Measurements from ENCODE around the gene MYOM3. TPM values are rescaled to one million over a fixed set of nuclear protein-coding genes. Genes with fewer than 3 reads are reported as not detected.
"Not testable (repeated sequence)": the region's sequence is repeated elsewhere in the genome, so short reads cannot be mapped to it uniquely, and the experiment has no call there.

Gene MYOM3
- total and polyA plus RNA-seq, 2 experiments from 2014 or later = 2.0 to 2.4 TPM

DNA sequence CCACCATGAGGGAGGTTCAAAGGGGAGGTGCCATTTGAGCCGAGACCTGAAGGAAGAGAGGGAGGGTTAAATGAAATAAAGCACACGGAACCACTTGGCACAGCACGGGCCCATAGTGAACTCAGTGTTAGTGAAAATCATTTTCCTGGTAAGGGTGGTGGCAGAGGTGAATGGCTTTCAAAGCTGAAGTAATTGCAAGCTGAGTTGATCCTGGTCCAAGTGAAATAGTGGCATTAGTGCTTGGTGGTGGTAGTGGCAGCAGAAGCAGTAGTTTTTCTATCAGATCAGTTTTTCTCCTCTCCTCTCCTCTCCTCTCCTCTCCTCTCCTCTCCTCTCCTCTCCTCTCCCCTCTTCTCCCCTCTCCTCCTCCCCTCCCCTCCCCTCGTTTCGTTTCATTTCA is 101.3 kb downstream of the MYOM3 start:
- Histone ChIP-seq H3K9me2 (replicated peaks; ENCODE audit: insufficient read depth) (no peaks in the 10 kb centered on the region), H3K4me3 (no peak overlapping the region), H4K20me1 (ENCODE audit: insufficient read depth, poor library complexity, severe bottlenecking) (no peaks in the 10 kb centered on the region), H3K9me3 (ENCODE audit: low read depth) (no peaks in the 10 kb centered on the region), H3K27ac (no peak overlapping the region), H3K79me2 (no peaks in the 10 kb centered on the region), H3K27me3 (no peaks in the 10 kb centered on the region), H3K4me2 (no peak overlapping the region), H2AFZ (no peak overlapping the region), H3K4me1 (ENCODE audit: insufficient read depth) (peaks cover 29% of the 10 kb centered on the region), H3K36me3 (replicated peaks; ENCODE audit: insufficient read depth, low read depth) (no peaks in the 10 kb centered on the region)
- no peak for TF ChIP-seq EZH2 (IDR thresholded peaks at IDR 0.05; ENCODE audit: borderline replicate concordance)
- no peak for TF ChIP-seq CTCF (IDR thresholded peaks at IDR 0.05; ENCODE audit: poor library complexity)
- no peak for TF ChIP-seq EZH2phosphoT487 (IDR thresholded peaks at IDR 0.05; ENCODE audit: low read depth, severe bottlenecking, unreplicated experiment)
- 94% methylated on average over 3 of the region's 5 CpGs for WGBS (ENCODE audit: low lambda C conversion rate, missing lambda C conversion rate)
- no peak for DNase-seq (ENCODE audit: low spot score)

DNA sequence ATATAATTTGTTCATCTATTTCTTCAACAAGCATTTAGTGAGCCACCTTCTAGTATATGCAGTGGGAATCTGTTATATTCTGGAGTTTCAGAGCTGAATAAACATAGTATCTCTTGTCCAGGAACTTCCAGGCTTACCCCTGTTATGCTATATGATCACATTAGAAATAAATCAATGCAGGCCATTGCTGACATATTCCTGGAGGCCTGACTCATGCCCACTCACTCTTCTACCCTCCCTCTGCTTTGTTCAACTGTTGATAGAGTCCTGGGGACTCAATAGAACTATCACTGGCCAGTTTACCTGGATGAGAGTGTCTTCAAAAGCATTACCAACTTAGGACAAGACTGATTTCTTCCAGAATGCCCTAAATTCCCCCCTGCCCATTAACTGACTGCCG is 102.5 kb downstream of the MYOM3 start:
- Histone ChIP-seq H3K9me3 (ENCODE audit: low read depth) (no peaks in the 10 kb centered on the region), H3K79me2 (no peaks in the 10 kb centered on the region), H3K4me2 (no peak overlapping the region), H4K20me1 (ENCODE audit: insufficient read depth, poor library complexity, severe bottlenecking) (no peaks in the 10 kb centered on the region), H3K36me3 (replicated peaks; ENCODE audit: insufficient read depth, low read depth) (no peaks in the 10 kb centered on the region), H3K4me3 (no peak overlapping the region), H3K4me1 (ENCODE audit: insufficient read depth) (peaks cover 19% of the 10 kb centered on the region), H3K27me3 (no peaks in the 10 kb centered on the region), H3K9me2 (replicated peaks; ENCODE audit: insufficient read depth) (no peaks in the 10 kb centered on the region), H3K27ac (peak overlapping the region; percentile 48), H2AFZ (no peak overlapping the region)
- DNase-seq (ENCODE audit: low spot score) = peak; percentile 46
- TF ChIP-seq CTCF (IDR thresholded peaks at IDR 0.05; ENCODE audit: poor library complexity) (no peak), EZH2phosphoT487 (IDR thresholded peaks at IDR 0.05; ENCODE audit: low read depth, severe bottlenecking, unreplicated experiment) (no peak)
- WGBS (ENCODE audit: low lambda C conversion rate, missing lambda C conversion rate) = 40% methylated on average over 1 of the region's 1 CpG

DNA sequence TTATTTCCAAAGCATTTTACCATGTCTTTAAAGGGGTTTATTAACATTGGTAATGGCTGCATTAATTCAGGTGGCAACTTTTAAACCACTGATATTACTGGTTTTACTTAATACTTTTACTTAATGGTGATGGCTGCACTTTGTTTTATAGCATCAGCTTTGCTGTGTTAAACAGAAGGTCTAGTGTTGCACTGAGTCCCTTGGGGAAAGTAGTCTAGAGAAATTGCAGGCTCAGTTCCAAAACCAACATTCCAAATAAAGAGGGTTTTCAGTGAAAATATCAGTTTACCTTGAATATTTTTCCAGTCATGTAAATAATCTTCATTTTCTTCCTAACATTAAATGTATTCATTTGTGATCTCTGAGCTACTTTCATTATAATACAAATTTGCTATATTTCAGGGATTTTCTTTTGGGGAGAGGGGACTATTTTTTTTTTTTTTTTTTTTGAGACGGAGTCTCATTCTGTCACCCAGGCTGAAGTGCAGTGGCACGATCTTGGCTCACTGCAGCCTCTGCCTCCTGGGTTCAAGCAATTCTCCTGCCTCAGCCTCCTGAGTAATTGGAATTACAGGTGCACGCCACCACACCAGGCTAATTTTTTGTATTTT is 103.3 kb downstream of the MYOM3 start:
- 70% methylated on average over 2 of the region's 3 CpGs for WGBS (ENCODE audit: low lambda C conversion rate, missing lambda C conversion rate)
- H3K4me2 ChIP-seq; H3K79me2 ChIP-seq; DNase-seq (ENCODE audit: low spot score); H3K9me3 ChIP-seq (ENCODE audit: low read depth); H3K4me3 ChIP-seq; H2AFZ ChIP-seq; H3K9me2 ChIP-seq (replicated peaks; ENCODE audit: insufficient read depth); H3K27me3 ChIP-seq; H3K27ac ChIP-seq; H3K36me3 ChIP-seq (replicated peaks; ENCODE audit: insufficient read depth, low read depth); H4K20me1 ChIP-seq (ENCODE audit: insufficient read depth, poor library complexity, severe bottlenecking): not testable (repeated sequence)
- H3K4me1 ChIP-seq (ENCODE audit: insufficient read depth) = peaks cover 19% of the 10 kb centered on the region

GRCh38 chr1:24007079-24007478 is 104.9 kb downstream of the MYOM3 start:
- no peaks in the 10 kb centered on the region for H3K36me3 ChIP-seq (replicated peaks; ENCODE audit: insufficient read depth, low read depth)
- H3K79me2 ChIP-seq = no peaks in the 10 kb centered on the region
- no peak overlapping the region for H3K4me3 ChIP-seq
- H3K9me2 ChIP-seq (replicated peaks; ENCODE audit: insufficient read depth) = no peaks in the 10 kb centered on the region
- H3K27me3 ChIP-seq = no peaks in the 10 kb centered on the region
- no peak for TF ChIP-seq CTCF (IDR thresholded peaks at IDR 0.05; ENCODE audit: poor library complexity)
- no peak for TF ChIP-seq EZH2 (IDR thresholded peaks at IDR 0.05; ENCODE audit: borderline replicate concordance)
- TF ChIP-seq EZH2phosphoT487 (IDR thresholded peaks at IDR 0.05; ENCODE audit: low read depth, severe bottlenecking, unreplicated experiment) = no peak
- peaks cover 27% of the 10 kb centered on the region for H3K4me1 ChIP-seq (ENCODE audit: insufficient read depth)
- no peaks in the 10 kb centered on the region for H4K20me1 ChIP-seq (ENCODE audit: insufficient read depth, poor library complexity, severe bottlenecking)
- no peak for DNase-seq (ENCODE audit: low spot score)
- no peaks in the 10 kb centered on the region for H3K9me3 ChIP-seq (ENCODE audit: low read depth)
- no peak overlapping the region for H2AFZ ChIP-seq
- no peak overlapping the region for H3K27ac ChIP-seq
- H3K4me2 ChIP-seq = no peak overlapping the region

Other genes with a start within 250 kb of the MYOM3 start
- gene FUCA1, start 243.8 kb downstream of the MYOM3 start, total RNA-seq = 59.0 and 69.4 TPM in 2 replicates
- gene FUCA1, start 243.8 kb downstream of the MYOM3 start, polyA plus RNA-seq = 55.3 and 74.2 TPM in 2 replicates
- gene CNR2, start 198.8 kb downstream of the MYOM3 start, total RNA-seq = not detected in 2 replicates
- gene CNR2, start 198.8 kb downstream of the MYOM3 start, polyA plus RNA-seq = not detected in 2 replicates
- gene PNRC2, start 152.3 kb downstream of the MYOM3 start, total RNA-seq = 107 and 122 TPM in 2 replicates
- gene PNRC2, start 152.3 kb downstream of the MYOM3 start, polyA plus RNA-seq = 65.8 and 75.4 TPM in 2 replicates
- 125 and 127 TPM in 2 replicates for gene SRSF10, start 131.8 kb downstream of the MYOM3 start, total RNA-seq
- gene SRSF10, start 131.8 kb downstream of the MYOM3 start, polyA plus RNA-seq = 113 and 131 TPM in 2 replicates
- gene IL22RA1, start 31.0 kb upstream of the MYOM3 start, total RNA-seq = 4.7 and 6.1 TPM in 2 replicates
- 3.5 and 8.2 TPM in 2 replicates for gene IL22RA1, start 31.0 kb upstream of the MYOM3 start, polyA plus RNA-seq
- 5.8 and 6.4 TPM in 2 replicates for gene IFNLR1, start 75.2 kb upstream of the MYOM3 start, total RNA-seq
- gene IFNLR1, start 75.2 kb upstream of the MYOM3 start, polyA plus RNA-seq = 3.6 and 7.5 TPM in 2 replicates
- gene GRHL3, start 207.2 kb upstream of the MYOM3 start, total RNA-seq = 2.4 and 2.7 TPM in 2 replicates
- 6.9 and 7.9 TPM in 2 replicates for gene GRHL3, start 207.2 kb upstream of the MYOM3 start, polyA plus RNA-seq